ENCODE data around the gene LCOR. TPM values are rescaled to one million over a fixed set of nuclear protein-coding genes. Genes with fewer than 3 reads are reported as not detected.
"Not testable (repeated sequence)": the region's sequence is repeated elsewhere in the genome, so short reads cannot be mapped to it uniquely, and the experiment has no call there.

The LCOR gene
- total RNA-seq, 1 experiment from 2014 or later: 42.1 TPM

- Histone ChIP-seq H3K4me1 (ENCODE audit: insufficient read depth, low read length) (peaks cover 3% of the 10 kb centered on the region; the same call in 1 of the 2 replicates), H3K27ac (ENCODE audit: insufficient read length, low read depth, low read length) (no peak overlapping the region), H3K9ac (ENCODE audit: extremely low read depth, insufficient read length, low read length) (no peak overlapping the region), H2BK20ac (ENCODE audit: low read depth, low read length, poor library complexity, severe bottlenecking) (no peak overlapping the region), H3K79me1 (ENCODE audit: insufficient read depth, low read depth, low read length, poor library complexity, severe bottlenecking) (no peaks in the 10 kb centered on the region), H2BK120ac (ENCODE audit: low read depth, low read length, poor library complexity, severe bottlenecking) (no peak overlapping the region), H3K23me2 (ENCODE audit: insufficient read length, low read depth, low read length, poor library complexity, severe bottlenecking) (no peaks in the 10 kb centered on the region), H3K18ac (ENCODE audit: insufficient read length, low read depth, low read length) (no peak overlapping the region), H4K5ac (ENCODE audit: insufficient read length, low read depth, low read length) (no peak overlapping the region), H3K56ac (ENCODE audit: insufficient read length, low read depth, low read length) (no peak overlapping the region), H3K79me2 (ENCODE audit: insufficient read depth, low read length) (no peaks in the 10 kb centered on the region), H2BK15ac (ENCODE audit: low read depth, low read length) (no peak overlapping the region), H3K4ac (ENCODE audit: low read depth, low read length) (no peak overlapping the region), H3K27me3 (ENCODE audit: insufficient read depth, low read length) (no peaks in the 10 kb centered on the region), H2AK5ac (ENCODE audit: insufficient read length, low read length) (no peak overlapping the region), H3K4me2 (ENCODE audit: insufficient read depth, insufficient read length, low read length) (peak overlapping the region; percentile 43), H3K23ac (ENCODE audit: insufficient read length, low read depth, low read length) (no peak overlapping the region), H2BK5ac (ENCODE audit: insufficient read length, low read length) (no peak overlapping the region), H4K20me1 (ENCODE audit: control insufficient read depth, insufficient read depth, insufficient read length) (no peaks in the 10 kb centered on the region), H2AFZ (ENCODE audit: low read length) (no peak overlapping the region), H2BK12ac (ENCODE audit: insufficient read length, low read depth, low read length) (no peak overlapping the region), H3T11ph (ENCODE audit: low read length) (no peak overlapping the region), H4K91ac (ENCODE audit: insufficient read length, low read depth, low read length) (no peak overlapping the region), H3K14ac (ENCODE audit: insufficient read depth, low read length) (no peak overlapping the region; the same call in 1 of the 2 replicates), H3K9me3 (ENCODE audit: control insufficient read depth, low read depth, low read length) (no peaks in the 10 kb centered on the region), H4K8ac (replicated peaks; ENCODE audit: insufficient read length, low read depth, low read length) (no peak overlapping the region)
- DNase-seq: no peak
- H3K4me3 Mint-ChIP-seq: no peak overlapping the region; a peak in 1 of 5 replicates
- peak overlapping the region in 1 of 3 experiments; percentile 87; a peak in 2 of 7 replicates for H3K27ac Mint-ChIP-seq
- H3K27me3 Mint-ChIP-seq (ENCODE audit: low read depth): peaks cover 10% of the 10 kb centered on the region; the same call in 1 of the 2 replicates
- no peaks in the 10 kb centered on the region for H3K9me3 Mint-ChIP-seq
- WGBS (ENCODE audit: extremely low coverage, insufficient read length, low lambda C conversion rate): no CpG with 5 or more reads among the region's 7 CpGs
- H3K36me3 Mint-ChIP-seq (ENCODE audit: insufficient read depth in 1 of 3, low read depth in 3 of 3): no peaks in the 10 kb centered on the region
- peaks cover 45% of the 10 kb centered on the region in 2 experiments for H3K4me1 Mint-ChIP-seq
- no peak for TF ChIP-seq CTCF (conservative IDR thresholded peaks at IDR 0.05)
These were observed 200.5 kb downstream of the LCOR start for GRCh38 chr10:97032624-97033023.

GRCh38 chr10:97033841-97034240 is 201.7 kb downstream of the LCOR start:
- H3K14ac ChIP-seq (ENCODE audit: insufficient read depth, low read length); H3K4me3 Mint-ChIP-seq; H2BK15ac ChIP-seq (ENCODE audit: low read depth, low read length); H3K4me2 ChIP-seq (ENCODE audit: insufficient read depth, insufficient read length, low read length); H3T11ph ChIP-seq (ENCODE audit: low read length); H3K27ac ChIP-seq (ENCODE audit: insufficient read length, low read depth, low read length); H2BK12ac ChIP-seq (ENCODE audit: insufficient read length, low read depth, low read length); H2BK20ac ChIP-seq (ENCODE audit: low read depth, low read length, poor library complexity, severe bottlenecking); H3K9me3 Mint-ChIP-seq; H3K36me3 Mint-ChIP-seq (ENCODE audit: insufficient read depth in 1 of 3, low read depth in 3 of 3); H3K9me3 ChIP-seq (ENCODE audit: control insufficient read depth, low read depth, low read length); H3K27me3 ChIP-seq (ENCODE audit: insufficient read depth, low read length); H3K23me2 ChIP-seq (ENCODE audit: insufficient read length, low read depth, low read length, poor library complexity, severe bottlenecking); H3K18ac ChIP-seq (ENCODE audit: insufficient read length, low read depth, low read length); H4K20me1 ChIP-seq (ENCODE audit: control insufficient read depth, insufficient read depth, insufficient read length); H4K91ac ChIP-seq (ENCODE audit: insufficient read length, low read depth, low read length); H2AK5ac ChIP-seq (ENCODE audit: insufficient read length, low read length); DNase-seq; H3K79me2 ChIP-seq (ENCODE audit: insufficient read depth, low read length); H3K4ac ChIP-seq (ENCODE audit: low read depth, low read length); H3K4me1 ChIP-seq (ENCODE audit: insufficient read depth, low read length); H2BK5ac ChIP-seq (ENCODE audit: insufficient read length, low read length); H3K23ac ChIP-seq (ENCODE audit: insufficient read length, low read depth, low read length); H2BK120ac ChIP-seq (ENCODE audit: low read depth, low read length, poor library complexity, severe bottlenecking); H3K27ac Mint-ChIP-seq; H4K8ac ChIP-seq (replicated peaks; ENCODE audit: insufficient read length, low read depth, low read length); H3K79me1 ChIP-seq (ENCODE audit: insufficient read depth, low read depth, low read length, poor library complexity, severe bottlenecking); H2AFZ ChIP-seq (ENCODE audit: low read length); H4K5ac ChIP-seq (ENCODE audit: insufficient read length, low read depth, low read length); H3K9ac ChIP-seq (ENCODE audit: extremely low read depth, insufficient read length, low read length); H3K56ac ChIP-seq (ENCODE audit: insufficient read length, low read depth, low read length): not testable (repeated sequence)
- WGBS (ENCODE audit: extremely low coverage, insufficient read length, low lambda C conversion rate): no CpG with 5 or more reads among the region's 9 CpGs
- Mint-ChIP-seq H3K4me1 (peaks cover 52 to 54% of the 10 kb centered on the region in 2 experiments), H3K27me3 (ENCODE audit: low read depth) (peaks cover 12% of the 10 kb centered on the region)

All from H9 (cell line).